Stimulated activated CD4-positive, alpha-beta T cell treated with anti-CD3 and anti-CD28 coated beads, Interleukin-12 subunit alpha, Interleukin-12 subunit beta, amount 100 ng/mL, for 24 hours (primary cell): ENCODE measurements around the gene ITIH2.
A peak's percentile ranks its signal among the peaks of the same experiment; 100 is the strongest.
"Not testable (repeated sequence)": the region's sequence is repeated elsewhere in the genome, so short reads cannot be mapped to it uniquely, and the experiment has no call there.

ENCODE experiments used
- DNase-seq, 2 experiments: peaks; one replicate each; pipeline ENCODE4 v3.0.0-alpha.2; 2020; ENCODE audit warnings: low read depth in 2 of 2

Gene ITIH2, protein sequence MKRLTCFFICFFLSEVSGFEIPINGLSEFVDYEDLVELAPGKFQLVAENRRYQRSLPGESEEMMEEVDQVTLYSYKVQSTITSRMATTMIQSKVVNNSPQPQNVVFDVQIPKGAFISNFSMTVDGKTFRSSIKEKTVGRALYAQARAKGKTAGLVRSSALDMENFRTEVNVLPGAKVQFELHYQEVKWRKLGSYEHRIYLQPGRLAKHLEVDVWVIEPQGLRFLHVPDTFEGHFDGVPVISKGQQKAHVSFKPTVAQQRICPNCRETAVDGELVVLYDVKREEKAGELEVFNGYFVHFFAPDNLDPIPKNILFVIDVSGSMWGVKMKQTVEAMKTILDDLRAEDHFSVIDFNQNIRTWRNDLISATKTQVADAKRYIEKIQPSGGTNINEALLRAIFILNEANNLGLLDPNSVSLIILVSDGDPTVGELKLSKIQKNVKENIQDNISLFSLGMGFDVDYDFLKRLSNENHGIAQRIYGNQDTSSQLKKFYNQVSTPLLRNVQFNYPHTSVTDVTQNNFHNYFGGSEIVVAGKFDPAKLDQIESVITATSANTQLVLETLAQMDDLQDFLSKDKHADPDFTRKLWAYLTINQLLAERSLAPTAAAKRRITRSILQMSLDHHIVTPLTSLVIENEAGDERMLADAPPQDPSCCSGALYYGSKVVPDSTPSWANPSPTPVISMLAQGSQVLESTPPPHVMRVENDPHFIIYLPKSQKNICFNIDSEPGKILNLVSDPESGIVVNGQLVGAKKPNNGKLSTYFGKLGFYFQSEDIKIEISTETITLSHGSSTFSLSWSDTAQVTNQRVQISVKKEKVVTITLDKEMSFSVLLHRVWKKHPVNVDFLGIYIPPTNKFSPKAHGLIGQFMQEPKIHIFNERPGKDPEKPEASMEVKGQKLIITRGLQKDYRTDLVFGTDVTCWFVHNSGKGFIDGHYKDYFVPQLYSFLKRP

DNA sequence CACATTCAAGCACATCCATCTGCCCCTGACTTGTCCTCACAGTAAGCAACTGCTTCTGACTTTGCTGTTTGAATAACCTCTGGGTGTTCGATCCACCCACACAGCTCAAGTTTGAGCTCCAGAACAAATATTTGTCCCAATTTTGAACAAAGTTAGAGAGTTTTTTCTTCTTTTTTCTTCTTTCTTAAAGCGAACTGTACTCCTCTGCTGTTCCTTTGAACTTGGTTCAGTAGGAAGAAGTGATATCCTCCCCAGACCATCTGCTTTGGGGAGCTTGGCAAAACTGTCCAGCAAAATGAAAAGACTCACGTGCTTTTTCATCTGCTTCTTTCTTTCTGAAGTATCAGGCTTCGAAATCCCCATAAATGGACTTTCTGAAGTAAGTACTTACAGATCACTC, at the start of gene ITIH2:
ITIH2 (plus strand) TSS at position 177 of the 400 bp plus-strand sequence; CDS start at position 296, 119 bp downstream.
- no peak for DNase-seq

DNA sequence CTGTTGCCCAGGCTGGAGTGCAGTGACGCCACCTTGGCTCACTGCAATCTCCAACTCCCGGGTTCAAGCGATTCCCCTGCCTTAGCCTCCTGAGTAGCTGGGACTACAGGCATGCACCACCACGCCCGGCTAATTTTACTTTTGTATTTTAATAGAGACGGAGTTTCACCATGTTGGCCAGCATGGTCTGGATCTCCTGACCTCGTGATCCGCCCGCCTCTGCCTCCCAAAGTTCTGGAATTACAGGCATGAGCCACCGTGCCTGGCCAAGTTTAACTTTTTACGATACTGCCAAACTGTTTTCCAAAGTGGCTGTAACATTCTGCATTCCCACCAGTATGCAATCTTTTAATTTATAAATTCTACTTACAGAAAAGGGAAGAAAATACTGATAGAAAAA, 46.0 kb upstream of the ITIH2 start:
- not testable (repeated sequence) for DNase-seq

DNA sequence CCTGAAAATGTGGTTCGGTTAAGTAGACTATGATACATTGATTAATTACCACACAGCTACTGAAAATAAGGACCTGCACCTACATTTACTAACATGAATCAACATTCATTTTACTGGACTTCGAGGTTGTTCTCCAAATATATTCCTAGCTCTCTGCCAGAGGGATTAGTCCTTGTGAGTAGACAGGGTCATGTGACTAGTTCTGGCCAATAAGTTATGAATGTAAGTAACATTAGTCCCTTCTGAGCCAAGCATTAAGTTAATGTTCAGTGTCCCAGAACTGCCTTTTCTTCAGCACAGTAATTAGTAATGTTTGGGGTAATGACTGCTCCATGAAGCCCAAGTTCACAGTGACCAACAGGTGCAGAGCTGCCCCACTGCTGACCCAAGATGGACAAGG, 45.6 kb upstream of the ITIH2 start:
- no peak for DNase-seq

DNA sequence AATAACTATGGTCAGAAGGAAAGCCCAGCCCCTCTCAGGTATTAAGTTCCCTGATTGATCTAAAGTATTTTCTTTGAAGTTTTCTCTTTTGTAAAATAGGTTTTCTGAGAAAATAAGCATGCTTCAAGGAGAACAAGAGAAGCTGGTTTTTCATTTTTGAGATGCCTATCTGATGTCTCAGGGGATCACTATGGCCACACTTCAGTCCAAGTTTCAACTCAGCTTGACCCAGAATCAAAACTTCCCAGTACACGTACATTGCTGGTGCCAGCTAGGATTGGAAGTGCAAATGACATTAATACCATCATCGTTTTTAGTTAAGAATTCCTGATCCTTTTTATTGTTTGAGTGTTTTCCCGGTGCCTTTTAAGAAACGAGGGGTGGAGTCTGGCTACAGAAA, 43.6 kb upstream of the ITIH2 start:
- no peak for DNase-seq

DNA sequence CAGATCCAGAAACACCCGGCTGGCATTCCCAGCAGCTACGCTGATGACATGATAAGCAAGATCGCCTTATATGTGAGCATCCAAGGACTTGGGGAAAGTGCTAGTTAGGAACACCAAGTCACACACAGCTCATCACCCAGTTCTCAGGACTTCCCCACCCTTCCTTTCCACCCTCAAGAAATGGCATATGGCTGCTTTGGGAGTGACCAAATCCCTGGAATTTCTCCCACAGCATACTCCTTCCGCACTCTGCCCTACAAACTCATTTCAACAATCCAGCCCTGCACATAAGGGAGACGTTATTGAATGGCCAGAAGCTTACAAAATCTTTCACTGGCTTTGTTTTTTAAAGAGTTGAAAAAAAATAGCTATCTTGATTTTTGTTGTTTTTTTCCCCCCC, 40.6 kb upstream of the ITIH2 start:
- no peak for DNase-seq

DNA sequence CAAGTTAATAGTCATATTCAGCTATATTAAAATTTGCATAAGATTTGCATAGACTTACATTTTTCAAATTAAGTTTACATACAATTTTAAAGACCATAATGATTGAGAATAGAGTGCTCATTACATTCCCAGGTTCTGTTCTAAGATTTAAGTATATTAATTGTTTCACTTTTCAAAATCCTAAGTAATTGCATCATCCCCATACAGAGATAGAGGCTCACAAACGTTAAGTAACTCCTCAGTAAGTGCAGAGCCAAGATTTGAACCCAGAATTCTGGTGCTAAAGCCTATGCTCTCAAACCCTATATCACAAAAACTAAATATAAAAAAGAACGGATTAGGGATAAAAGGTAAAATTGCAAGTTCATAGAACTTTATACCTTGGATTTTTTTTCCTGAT, 38.4 kb upstream of the ITIH2 start:
- no peak for DNase-seq

DNA sequence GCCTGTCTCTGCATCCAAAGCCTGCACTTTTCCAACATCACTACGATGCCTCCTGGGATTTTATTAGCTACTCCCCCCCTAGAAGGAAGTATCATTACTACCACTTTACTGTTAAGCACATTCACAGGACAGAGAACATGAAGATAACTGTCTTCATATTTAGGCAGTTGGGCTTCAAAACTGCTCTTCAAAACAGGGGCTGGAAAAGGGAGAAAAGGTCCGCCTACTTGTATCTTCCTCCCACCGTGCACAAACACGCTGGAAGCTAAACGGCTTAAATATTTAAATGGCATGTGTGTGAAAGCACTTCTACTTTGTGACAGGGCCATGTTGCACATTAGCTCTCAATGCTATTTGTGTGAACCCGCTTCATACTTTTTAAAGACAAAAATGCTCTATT, 37.3 kb upstream of the ITIH2 start:
- DNase-seq = no peak

DNA sequence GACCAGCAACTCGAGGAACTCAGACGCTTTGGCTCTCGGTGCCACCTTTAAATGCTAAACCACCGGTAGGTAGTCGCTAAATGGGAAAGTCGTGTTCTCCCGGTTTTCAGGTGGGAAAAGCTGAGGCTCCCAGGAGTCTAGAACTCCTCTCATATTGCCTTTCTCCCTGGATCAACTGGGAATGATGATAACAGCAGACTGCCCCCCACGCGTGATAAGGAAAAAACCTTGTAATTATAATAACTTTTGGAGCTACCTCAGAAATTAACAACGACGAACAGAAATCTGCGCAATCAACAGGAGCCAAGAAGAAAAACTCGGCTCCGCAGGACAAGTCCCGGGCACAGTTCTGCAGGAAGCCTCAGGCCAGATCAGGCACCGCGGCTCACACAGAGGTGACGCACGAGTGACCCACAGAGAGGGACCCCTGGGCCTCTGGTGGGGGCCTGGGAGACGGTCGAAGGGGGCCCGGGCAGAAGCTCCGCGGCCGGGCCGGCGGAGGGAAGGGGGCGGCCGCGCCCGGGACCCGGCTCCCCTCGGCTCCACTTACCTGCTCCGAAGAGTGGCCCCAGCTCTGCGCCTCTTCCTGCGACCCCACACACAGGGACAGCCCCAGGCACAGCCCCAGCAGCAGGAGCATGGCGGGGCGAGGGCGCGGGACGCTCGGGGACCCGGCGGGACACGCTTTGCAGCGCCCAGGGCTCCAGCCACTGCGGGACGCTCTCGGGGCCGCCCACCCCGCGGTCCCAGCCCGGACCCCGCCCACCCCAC, 36.7 kb upstream of the ITIH2 start, which contains the start of gene ITIH5:
ITIH5 (minus strand) TSS at position 714 of the 771 bp plus-strand sequence; CDS start at position 640, 74 bp downstream.
- no peak for DNase-seq

DNA sequence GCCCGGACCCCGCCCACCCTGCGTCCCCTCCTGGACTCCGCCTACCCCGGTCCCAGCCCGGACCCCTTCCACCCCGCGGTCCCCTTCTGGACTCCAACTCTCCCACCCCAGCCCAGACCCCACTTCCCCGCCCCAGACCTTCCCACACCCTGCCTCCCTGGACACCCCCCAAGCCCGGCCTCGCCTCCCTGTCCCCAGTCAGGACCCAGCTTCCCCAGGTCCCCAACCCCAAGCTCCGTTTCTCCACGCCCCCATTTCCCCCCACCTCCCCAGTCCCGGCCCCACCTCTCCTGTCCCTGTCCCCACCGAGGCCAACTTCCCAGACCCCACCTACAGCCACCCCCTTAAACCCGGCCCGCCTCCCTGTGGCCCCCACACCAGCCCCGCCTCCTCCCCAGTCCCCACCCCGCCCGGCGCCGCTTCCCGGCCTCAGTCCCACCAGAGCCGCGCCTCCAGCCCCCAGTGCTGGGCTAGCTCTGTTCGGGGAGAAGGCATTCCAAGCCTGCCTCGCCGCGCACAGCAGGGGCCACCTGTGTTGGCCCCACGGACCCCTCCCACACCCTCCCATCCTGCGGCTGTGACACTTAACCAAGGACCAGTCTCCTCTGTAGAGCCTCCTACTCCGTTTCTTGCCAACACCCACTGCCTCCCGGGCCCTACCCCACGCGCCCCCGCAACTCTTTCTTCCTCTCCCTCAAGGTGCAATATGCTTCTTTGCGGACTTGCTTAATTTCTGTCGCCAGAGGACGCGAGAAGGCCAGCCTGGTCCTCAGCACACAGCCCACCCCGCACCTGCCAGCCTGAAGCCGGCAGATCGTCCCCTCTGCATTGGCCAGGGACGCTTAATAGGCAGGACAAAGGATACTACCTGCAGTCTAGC, 35.6 kb upstream of the ITIH2 start:
- no peak for DNase-seq

DNA sequence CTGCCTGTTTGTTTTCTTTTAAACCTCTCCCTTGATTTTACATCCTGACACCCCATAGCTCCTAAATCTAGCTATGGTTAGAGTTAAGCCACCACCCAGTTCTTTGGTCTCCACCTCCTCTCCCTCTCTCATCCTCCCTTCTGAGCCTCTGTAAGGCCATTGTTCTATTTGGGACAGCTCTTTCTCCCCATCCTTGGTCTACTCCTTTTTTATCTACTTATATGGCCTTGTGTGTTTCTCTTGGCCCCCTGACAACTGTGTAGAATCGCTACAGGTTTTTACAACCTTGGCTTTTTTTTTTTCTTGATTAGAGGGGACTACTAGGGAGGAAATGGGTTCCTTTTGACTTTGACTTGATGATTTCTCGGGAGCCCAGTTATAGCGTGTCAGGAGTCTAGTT, 33.0 kb upstream of the ITIH2 start:
- no peak for DNase-seq

DNA sequence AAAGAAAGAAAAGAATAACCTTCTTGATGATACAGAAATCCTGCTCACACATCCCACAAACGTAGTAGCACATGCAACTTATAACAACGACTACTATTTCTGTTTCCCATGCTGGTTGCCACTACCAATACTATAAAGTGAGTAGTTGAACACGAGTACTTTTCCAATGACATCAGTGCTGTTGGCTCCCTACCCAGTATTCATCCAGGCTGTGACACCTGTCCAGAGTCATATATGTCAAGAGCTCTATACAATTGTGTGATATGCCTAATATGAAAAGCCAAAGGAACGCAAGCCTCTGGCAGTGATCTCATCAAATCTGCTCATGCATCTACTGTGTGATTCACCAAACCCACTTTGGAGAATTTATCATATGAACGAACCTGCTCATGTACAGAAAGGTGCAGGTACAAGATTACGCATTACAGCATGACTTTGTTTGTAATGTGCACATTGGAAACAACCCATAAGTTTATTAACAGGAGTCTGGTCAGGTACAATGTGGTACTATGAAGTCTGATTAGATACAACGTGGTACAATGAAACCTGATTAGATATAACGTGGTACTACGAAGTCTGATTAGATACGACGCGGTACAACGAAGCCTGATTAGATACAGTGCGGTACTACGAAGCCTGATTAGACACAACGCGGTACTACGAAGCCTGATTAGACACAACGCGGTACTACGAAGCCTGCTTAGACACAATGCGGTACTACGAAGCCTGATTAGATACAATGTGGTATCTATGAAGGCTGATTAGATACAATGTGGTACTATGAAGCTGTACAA, 30.6 kb upstream of the ITIH2 start:
- no peak for DNase-seq

DNA sequence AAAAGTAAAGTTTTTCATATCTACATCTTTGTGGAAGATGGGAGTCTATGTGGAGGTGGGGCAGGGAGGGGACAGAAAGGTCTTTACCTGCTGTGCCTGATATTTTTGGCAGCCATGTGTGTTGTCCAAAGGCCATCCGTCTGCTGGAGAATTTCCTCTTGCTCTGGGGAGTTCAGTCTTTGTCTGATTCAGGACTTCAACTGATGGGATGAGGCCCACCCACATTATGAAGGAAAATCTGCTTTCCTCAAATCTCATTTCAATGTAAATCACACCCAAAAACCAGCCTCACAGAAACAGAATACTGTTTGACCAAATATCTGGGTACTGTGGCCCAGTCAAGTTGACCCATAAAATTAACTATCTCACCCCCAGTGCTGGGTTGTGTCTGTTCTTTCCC, 23.9 kb upstream of the ITIH2 start:
- no peak for DNase-seq

DNA sequence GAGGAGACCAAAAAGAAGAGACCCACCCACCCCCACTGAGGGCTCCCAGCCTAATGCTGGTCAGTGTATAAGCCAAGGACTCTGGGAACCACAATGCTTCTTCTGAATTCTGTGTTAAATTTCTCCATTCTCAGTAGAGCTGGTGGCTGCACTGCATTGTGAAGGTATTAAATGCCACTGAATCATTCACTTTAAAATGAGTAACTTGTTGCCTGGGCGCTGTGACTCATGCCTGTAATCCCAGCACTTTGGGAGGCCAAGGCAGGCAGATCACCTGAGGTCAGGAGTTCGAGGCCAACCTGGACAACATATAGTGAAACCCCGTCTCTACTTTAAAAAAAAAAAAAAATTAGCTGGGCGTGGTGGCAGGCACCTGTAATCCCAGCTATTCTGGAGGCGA, 23.0 kb upstream of the ITIH2 start:
- DNase-seq = not testable (repeated sequence)

DNA sequence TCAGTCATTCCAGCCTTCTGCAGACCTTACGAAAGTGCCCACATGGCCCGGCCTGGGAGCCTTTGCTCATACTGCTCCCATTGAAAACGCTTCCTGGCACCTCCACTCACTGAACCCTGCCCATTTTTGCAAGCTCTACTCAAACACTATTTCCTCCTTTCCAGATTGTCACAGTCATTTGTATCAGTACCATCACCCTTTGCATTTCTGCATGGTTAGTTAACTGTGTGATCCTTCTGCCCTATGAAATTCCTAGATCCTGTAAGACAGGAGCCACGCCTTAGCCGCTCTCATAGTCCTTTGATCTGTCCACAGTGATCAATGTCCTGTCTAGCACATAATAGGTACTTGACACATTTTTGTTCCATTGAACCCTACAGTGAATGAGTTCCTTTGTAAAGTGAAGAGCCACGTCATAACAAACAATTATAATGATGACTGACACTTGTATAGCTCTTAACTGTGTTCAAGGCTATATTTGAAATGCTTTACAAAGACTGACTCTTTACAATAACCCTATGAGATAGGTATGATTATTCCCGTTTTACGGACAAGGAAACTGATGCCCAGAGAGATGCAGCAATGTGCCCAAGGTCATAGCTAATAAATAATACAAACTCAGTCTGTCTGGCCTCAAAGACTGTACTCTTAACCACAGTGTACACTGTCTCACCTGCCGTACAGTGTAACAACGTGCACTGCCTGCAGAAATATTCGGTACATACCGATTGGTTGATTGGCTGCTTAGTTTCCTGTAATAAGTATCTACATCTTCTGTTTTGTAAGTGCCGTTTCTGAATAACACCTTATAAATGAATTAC, 16.6 kb upstream of the ITIH2 start:
- no peak for DNase-seq

DNA sequence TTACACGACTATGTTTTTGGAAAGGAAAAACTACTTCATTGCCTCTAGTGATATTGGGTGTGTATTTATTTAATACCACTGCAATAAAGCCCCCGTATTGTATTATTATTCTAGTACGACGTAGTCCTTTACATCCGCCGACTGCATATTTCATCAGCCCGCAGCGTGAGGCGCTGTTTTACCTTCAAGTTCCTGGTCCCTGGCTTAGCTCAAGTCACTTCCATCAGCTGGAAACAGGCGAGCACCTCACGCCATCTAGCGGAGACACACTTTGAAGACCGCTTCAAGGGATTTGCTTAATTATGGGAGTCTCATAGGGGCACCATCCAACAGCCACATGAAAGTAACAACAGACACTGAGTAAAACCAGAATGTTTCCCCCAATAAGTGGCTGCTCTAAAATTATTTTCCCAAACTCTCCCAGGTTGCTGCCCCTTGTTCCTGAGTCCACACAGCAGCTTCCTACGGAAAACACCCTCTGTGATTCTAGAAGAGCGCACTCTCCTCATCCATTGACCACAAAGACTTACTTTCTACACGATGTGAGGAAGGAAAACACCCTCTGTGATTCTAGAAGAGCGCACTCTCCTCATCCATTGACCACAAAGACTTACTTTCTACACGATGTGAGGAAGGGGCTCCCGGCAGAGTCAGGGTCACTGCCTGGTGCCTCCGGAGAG, 15.7 kb upstream of the ITIH2 start:
- DNase-seq = peak; percentile 36 to 62

DNA sequence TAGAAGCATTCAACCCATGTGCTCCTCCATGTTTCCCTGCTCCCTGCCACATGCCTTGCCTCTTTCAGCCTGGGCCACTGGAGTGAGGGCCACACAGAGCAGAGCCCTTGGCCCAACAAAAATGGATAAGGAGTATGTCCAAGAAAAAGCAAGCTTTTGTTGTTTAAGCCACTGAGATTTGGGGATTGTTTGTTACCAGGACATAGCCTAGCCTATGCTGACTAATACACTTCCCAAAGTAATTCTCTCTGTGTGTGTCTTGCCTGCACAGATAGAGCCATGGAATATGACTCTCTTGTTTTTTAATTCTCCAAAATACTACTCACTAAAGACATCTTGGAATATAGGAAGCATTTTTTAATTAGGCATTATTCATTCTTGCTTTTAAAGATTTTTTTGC, 13.5 kb upstream of the ITIH2 start:
- no peak for DNase-seq

DNA sequence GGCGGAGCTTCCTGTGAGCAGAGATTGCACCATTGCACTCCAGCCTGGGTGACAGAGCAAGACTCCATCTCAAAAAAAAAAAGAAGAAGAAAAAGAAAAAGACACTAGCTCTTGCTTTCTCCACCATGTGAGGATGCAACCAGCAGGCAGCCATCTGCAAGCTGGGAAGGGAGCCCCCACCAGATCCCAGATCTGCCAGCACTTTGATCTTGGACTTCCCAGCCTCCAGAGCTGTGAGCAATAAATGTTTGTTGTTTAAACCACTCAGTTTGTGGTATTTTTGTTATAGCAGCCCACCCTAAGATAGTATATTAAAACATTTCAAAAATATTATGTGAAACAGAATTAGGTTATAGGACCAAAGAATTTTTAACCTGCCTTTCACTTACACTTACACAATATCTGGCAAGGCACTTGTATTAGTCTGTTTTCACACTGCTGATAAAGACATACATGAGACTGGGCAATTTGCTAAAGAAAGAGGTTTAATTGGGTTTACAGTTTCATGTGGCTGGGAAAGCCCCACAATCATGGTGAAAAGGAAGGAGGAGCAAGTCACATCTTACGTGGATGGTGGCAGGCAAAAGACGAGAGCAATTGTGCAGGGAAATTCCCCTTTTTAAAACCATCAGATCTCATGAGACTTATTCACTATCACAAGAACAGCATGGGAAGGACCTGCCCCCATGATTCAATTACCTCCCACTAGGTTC, 12.1 kb upstream of the ITIH2 start:
- not testable (repeated sequence) for DNase-seq

DNA sequence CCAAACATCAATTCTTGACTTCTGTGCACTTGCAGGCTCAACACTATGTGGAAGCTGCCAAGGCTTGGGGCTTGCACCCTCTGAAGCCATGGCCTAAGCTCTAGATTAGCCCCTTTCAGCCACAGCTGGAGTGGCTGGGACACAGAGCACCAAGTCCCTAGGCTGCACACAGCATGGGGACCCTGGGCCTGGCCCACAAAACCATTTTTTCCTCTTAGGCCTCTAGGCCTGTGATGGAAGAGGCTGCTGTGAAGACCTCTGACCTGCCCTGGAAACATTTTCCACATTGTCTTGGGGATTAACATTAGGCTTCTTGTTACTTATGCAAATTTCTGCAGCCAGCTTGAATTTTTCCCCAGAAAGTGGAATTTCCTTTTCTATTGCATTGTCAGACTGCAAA, 10.7 kb upstream of the ITIH2 start:
- DNase-seq = not testable (repeated sequence)
